Neuronal stem cell (in vitro differentiated cells): ENCODE results near the gene RAB14.
A peak's percentile ranks its signal among the peaks of the same experiment; 100 is the strongest.

Source experiments
- DNase-seq: peaks from one replicate; pipeline ENCODE4 v3.0.0-alpha.2; 2013; ENCODE audit warnings: low spot score
- H2AFZ ChIP-seq: one replicate; pipeline ENCODE4 v1.6.1; 2013; ENCODE audit warnings: mild to moderate bottlenecking, low read length, inconsistent platforms
- H2AK5ac ChIP-seq: 2 replicates; pipeline ENCODE4 v1.6.1; 2013; ENCODE audit warnings: low read depth, mild to moderate bottlenecking, inconsistent platforms, low read length, moderate library complexity, mixed read lengths
- H2BK120ac ChIP-seq: 2 replicates; pipeline ENCODE4 v1.6.1; 2013; ENCODE audit warnings: low read depth, mild to moderate bottlenecking, inconsistent platforms, low read length, moderate library complexity, mixed read lengths
- H2BK12ac ChIP-seq: one replicate; pipeline ENCODE4 v1.6.1; 2013; ENCODE audit warnings: low read length, inconsistent platforms
- H2BK15ac ChIP-seq: 2 replicates; pipeline ENCODE4 v1.6.1; 2013; ENCODE audit warnings: mild to moderate bottlenecking, low read length, inconsistent platforms, mixed read lengths
- H2BK5ac ChIP-seq: one replicate; pipeline ENCODE4 v1.6.1; 2013; ENCODE audit warnings: inconsistent platforms, mild to moderate bottlenecking, low read length, moderate library complexity
- H3K14ac ChIP-seq: one replicate; pipeline ENCODE4 v1.6.1; 2013; ENCODE audit warnings: low read length, inconsistent platforms
- H3K18ac ChIP-seq: 2 replicates; pipeline ENCODE4 v1.6.1; 2013; ENCODE audit warnings: low read length, inconsistent platforms
- H3K23ac ChIP-seq: 2 replicates; pipeline ENCODE4 v1.6.1; 2013; ENCODE audit warnings: low read depth, mild to moderate bottlenecking, mixed read lengths, low read length, inconsistent platforms; ENCODE audit not compliant: poor library complexity
- H3K27ac ChIP-seq: replicated peaks from 3 replicates; pipeline ENCODE4 v1.5.1; 2013; ENCODE audit warnings: low read length, inconsistent platforms
- H3K27me3 ChIP-seq, 3 experiments: 2 replicates each; pipeline ENCODE4 v1.6.1; 2013; ENCODE audit warnings: low read length in 3 of 3, mild to moderate bottlenecking in 2 of 3, inconsistent platforms in 1 of 3, low read depth in 1 of 3, mixed read lengths in 1 of 3, moderate library complexity in 1 of 3; ENCODE audit not compliant: control insufficient read depth in 3 of 3, insufficient read depth in 3 of 3
- H3K36me3 ChIP-seq, 2 donors: replicated peaks in 1 of 2; 2 replicates each; pipeline ENCODE4 v1.6.1; 2013; ENCODE audit warnings: low read length in 2 of 2; ENCODE audit not compliant: control insufficient read depth in 2 of 2, insufficient read depth in 2 of 2
- H3K4ac ChIP-seq: 2 replicates; pipeline ENCODE4 v1.6.1; 2013; ENCODE audit warnings: inconsistent platforms, mild to moderate bottlenecking, low read length, moderate library complexity
- H3K4me1 ChIP-seq, 2 donors: 1 replicate in 1 of 2; 2 replicates in 1 of 2; pipeline ENCODE4 v1.6.1; 2013; ENCODE audit warnings: low read length in 2 of 2, low read depth in 1 of 2; ENCODE audit not compliant: control insufficient read depth in 2 of 2, insufficient read depth in 1 of 2
- H3K4me2 ChIP-seq: one replicate; pipeline ENCODE4 v1.6.1; 2013; ENCODE audit warnings: mild to moderate bottlenecking, low read length, inconsistent platforms; ENCODE audit not compliant: insufficient read depth, poor library complexity, severe bottlenecking
- H3K4me3 ChIP-seq, 2 donors: 2 replicates each; pipeline ENCODE4 v1.5.1; 2013; ENCODE audit warnings: low read length in 2 of 2, mild to moderate bottlenecking in 2 of 2, inconsistent platforms in 1 of 2, moderate library complexity in 1 of 2
- H3K79me1 ChIP-seq: one replicate; pipeline ENCODE4 v1.6.1; 2013; ENCODE audit warnings: low read depth, mild to moderate bottlenecking, inconsistent platforms, low read length, moderate library complexity
- H3K9ac ChIP-seq: one replicate; pipeline ENCODE4 v1.6.1; 2013; ENCODE audit warnings: mild to moderate bottlenecking, low read depth, low read length, inconsistent platforms; ENCODE audit not compliant: poor library complexity
- H3K9me3 ChIP-seq, 2 donors: replicated peaks in 1 of 2; 2 replicates each; pipeline versions ENCODE3 to v1.6.1; 2013; ENCODE audit warnings: low read length in 2 of 2, mild to moderate bottlenecking in 2 of 2, inconsistent platforms in 1 of 2, low read depth in 1 of 2, mixed read lengths in 1 of 2, moderate library complexity in 1 of 2; ENCODE audit not compliant: control insufficient read depth in 2 of 2, insufficient read depth in 1 of 2
- H4K8ac ChIP-seq: one replicate; pipeline ENCODE4 v1.6.1; 2013; ENCODE audit warnings: low read depth, mild to moderate bottlenecking, inconsistent platforms, low read length, moderate library complexity
- H4K91ac ChIP-seq: one replicate; pipeline ENCODE4 v1.6.1; 2013; ENCODE audit warnings: low read length, low read depth, mild to moderate bottlenecking, inconsistent platforms; ENCODE audit not compliant: poor library complexity
- WGBS, 2 donors: extraction: QIAGEN DNeasy Blood & Tissue Kit; methylation state at CpG; one replicate each; pipeline ENCODE4 v1.1.7; 2013; ENCODE audit warnings: missing lambda C conversion rate in 2 of 2, mixed read lengths in 1 of 2; ENCODE audit not compliant: insufficient read length in 2 of 2, insufficient replicate concordance in 1 of 2; ENCODE audit errors: extremely low coverage in 2 of 2; 5-methylcytosine and 5-hydroxymethylcytosine counted together

RAB14 gene

DNA sequence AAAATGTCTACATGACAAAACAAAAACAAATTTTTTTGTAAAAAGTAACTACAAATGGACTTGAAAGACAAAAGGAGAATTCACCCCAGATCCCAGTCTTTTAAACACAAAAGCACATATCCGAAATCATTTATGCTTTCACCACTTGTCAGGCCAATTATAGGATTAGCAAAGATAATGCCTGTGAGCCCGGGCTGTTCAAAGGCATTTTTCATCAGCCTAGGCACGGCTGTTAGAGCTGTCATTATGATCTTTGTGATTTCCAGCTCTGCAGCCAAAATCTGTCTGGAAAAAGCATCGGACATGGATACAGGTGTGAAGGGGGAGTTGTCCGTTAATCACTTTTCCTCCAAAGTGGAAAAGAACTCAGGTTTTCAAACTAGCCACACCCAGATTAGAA is 23.6 kb upstream of the RAB14 start:
- no peak overlapping the region for H3K18ac ChIP-seq
- H3K4me1 ChIP-seq, result no peaks in the 10 kb centered on the region
- no peak overlapping the region for H2AK5ac ChIP-seq
- H3K79me1 ChIP-seq, result no peaks in the 10 kb centered on the region
- H3K36me3 ChIP-seq, result no peaks in the 10 kb centered on the region
- no CpG with 5 or more reads among the region's 5 CpGs for WGBS, 2 donors
- no peaks in the 10 kb centered on the region for H3K9me3 ChIP-seq
- H3K4me3 ChIP-seq, result no peak overlapping the region
- H3K14ac ChIP-seq, result no peak overlapping the region
- H2AFZ ChIP-seq, result no peak overlapping the region
- no peak overlapping the region for H3K23ac ChIP-seq
- H3K4me2 ChIP-seq, result no peak overlapping the region
- H2BK12ac ChIP-seq, result no peak overlapping the region
- no peak overlapping the region for H2BK120ac ChIP-seq
- H2BK15ac ChIP-seq, result no peak overlapping the region
- no peak overlapping the region for H3K27ac ChIP-seq
- H4K91ac ChIP-seq, result no peak overlapping the region
- H4K8ac ChIP-seq, result no peak overlapping the region
- no peak overlapping the region for H2BK5ac ChIP-seq
- no peak for DNase-seq
- H3K27me3 ChIP-seq, result no peaks in the 10 kb centered on the region
- H3K9ac ChIP-seq, result no peak overlapping the region
- H3K4ac ChIP-seq, result no peak overlapping the region

DNA sequence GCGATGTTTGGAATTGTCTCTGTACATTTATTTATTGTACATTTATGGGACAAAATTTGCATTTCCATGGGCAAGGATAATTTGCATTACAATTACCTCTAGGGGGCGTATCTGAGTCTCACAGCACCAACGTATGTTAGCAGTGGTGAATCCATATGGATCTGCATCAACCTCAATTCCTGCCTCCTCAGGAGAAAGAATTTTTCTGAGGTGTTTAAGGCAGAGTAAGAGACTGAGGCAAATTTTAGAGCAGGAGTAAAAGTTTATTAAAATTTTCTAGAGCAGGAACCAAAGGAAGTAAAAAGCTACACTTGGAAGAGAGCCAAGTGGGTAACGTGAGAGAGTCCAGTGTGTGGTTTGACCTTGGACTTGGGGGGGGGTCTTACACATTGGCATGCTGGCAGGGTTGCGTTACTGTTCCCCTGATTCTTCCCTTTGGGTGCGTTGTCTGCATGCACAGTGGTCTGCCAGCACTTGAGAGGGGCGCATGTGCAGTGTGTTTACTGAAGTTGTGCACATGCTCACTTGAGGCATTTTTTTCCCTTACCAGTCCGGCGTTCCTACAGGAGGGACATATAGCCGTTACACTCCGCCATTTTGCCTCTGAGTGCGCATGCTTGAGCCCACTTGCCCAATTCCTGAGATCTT is 21.0 kb upstream of the RAB14 start:
- no peak overlapping the region for H3K4ac ChIP-seq
- WGBS, 2 donors, result 100% methylated on average over 1 of the region's 12 CpGs
- H3K4me2 ChIP-seq, result no peak overlapping the region
- no peak overlapping the region for H4K8ac ChIP-seq
- no peak overlapping the region for H3K18ac ChIP-seq
- no peaks in the 10 kb centered on the region for H3K9me3 ChIP-seq
- H3K79me1 ChIP-seq, result no peaks in the 10 kb centered on the region
- H3K4me3 ChIP-seq, result no peak overlapping the region
- H3K4me1 ChIP-seq, result no peaks in the 10 kb centered on the region
- H2BK5ac ChIP-seq, result no peak overlapping the region
- H3K23ac ChIP-seq, result no peak overlapping the region
- no peak overlapping the region for H2BK12ac ChIP-seq
- H2BK120ac ChIP-seq, result no peak overlapping the region
- no peak overlapping the region for H2AK5ac ChIP-seq
- H4K91ac ChIP-seq, result no peak overlapping the region
- H2AFZ ChIP-seq, result no peak overlapping the region
- no peak overlapping the region for H3K14ac ChIP-seq
- H2BK15ac ChIP-seq, result no peak overlapping the region
- H3K27me3 ChIP-seq, result no peaks in the 10 kb centered on the region
- H3K9ac ChIP-seq, result no peak overlapping the region
- H3K27ac ChIP-seq, result no peak overlapping the region
- no peak for DNase-seq
- no peaks in the 10 kb centered on the region for H3K36me3 ChIP-seq

DNA sequence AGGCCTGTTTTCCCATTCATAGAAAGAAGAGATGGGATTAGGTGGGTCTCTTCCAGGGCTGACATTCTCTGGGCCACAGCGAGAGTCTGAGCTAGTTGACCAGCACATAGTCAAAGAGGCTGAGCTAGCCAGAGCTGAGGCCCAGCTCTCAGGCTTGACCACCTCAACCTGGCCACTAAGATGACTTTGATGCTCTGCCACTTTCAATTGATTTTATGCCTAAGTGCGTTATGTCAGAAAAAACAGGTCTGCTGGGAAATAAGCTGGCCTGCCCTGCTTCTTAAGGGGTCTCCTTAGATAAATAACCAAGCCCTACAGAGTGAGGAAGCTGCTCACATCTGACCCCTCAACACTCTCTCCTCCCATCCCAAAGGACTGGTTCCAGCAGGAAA is 20.0 kb upstream of the RAB14 start:
- Histone ChIP-seq H2BK5ac (no peak overlapping the region), H3K9ac (no peak overlapping the region), H3K4me1 (no peaks in the 10 kb centered on the region), H2BK12ac (no peak overlapping the region), H3K79me1 (no peaks in the 10 kb centered on the region), H2AFZ (peak overlapping the region; percentile 78), H3K4me3 (no peak overlapping the region), H3K4me2 (no peak overlapping the region), H3K9me3 (no peaks in the 10 kb centered on the region), H3K4ac (no peak overlapping the region), H3K27ac (no peak overlapping the region), H3K14ac (no peak overlapping the region), H3K18ac (no peak overlapping the region), H2BK15ac (no peak overlapping the region), H2AK5ac (no peak overlapping the region), H3K23ac (no peak overlapping the region), H4K8ac (no peak overlapping the region), H3K36me3 (no peaks in the 10 kb centered on the region), H4K91ac (no peak overlapping the region), H3K27me3 (no peaks in the 10 kb centered on the region), H2BK120ac (no peak overlapping the region)
- no CpG with 5 or more reads among the region's 2 CpGs for WGBS, 2 donors
- no peak for DNase-seq

DNA sequence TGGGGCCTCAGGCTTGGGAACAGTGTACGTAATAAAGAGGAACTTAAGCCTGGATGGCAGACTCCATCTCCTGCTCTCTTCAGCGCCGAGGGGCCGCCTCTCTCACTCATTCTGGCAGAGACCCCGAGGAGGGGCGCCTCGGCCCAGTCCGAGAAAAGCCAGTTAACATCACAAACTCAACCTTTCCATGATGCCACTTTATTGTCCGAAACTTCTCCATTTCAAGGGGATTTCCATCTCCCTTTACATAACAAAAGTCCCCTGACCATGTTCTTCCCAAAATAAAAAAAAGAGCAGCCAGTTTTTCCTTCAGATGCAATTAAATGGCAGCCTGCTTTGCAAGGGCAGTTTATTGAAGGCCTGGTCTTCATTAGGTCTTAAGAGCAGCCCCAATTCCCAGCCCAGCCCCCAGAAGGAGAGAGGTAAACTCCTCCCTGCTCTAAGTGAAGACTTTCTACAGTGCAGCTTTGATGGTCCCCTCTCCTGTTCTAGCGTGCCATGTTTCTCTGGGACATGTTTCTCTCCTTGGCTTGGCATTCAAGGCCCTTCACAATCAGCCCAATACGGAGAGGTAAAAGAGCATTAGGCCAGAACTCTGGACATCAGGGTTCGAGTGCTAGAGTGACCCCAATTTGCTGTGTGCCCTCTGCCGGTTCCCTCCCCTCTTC is 19.5 kb upstream of the RAB14 start:
- H3K4ac ChIP-seq, result no peak overlapping the region
- H3K4me1 ChIP-seq, result no peaks in the 10 kb centered on the region
- H3K4me3 ChIP-seq, result no peak overlapping the region
- no peaks in the 10 kb centered on the region for H3K36me3 ChIP-seq
- no peaks in the 10 kb centered on the region for H3K27me3 ChIP-seq
- H3K79me1 ChIP-seq, result no peaks in the 10 kb centered on the region
- H3K23ac ChIP-seq, result no peak overlapping the region
- no peak overlapping the region for H3K9ac ChIP-seq
- H3K18ac ChIP-seq, result no peak overlapping the region
- H2AK5ac ChIP-seq, result no peak overlapping the region
- no peaks in the 10 kb centered on the region for H3K9me3 ChIP-seq
- no peak overlapping the region for H4K91ac ChIP-seq
- H2BK120ac ChIP-seq, result no peak overlapping the region
- peak overlapping the region; percentile 78 for H2AFZ ChIP-seq
- no peak overlapping the region for H3K27ac ChIP-seq
- no peak overlapping the region for H2BK12ac ChIP-seq
- H2BK5ac ChIP-seq, result no peak overlapping the region
- no peak overlapping the region for H4K8ac ChIP-seq
- whole genome bisulfite sequencing, 2 donors, result no CpG with 5 or more reads among the region's 13 CpGs
- H3K14ac ChIP-seq, result no peak overlapping the region
- no peak overlapping the region for H3K4me2 ChIP-seq
- DNase-seq, result no peak
- H2BK15ac ChIP-seq, result no peak overlapping the region
